Esophagus squamous epithelium (tissue), 4 donors: ENCODE measurements around the gene ZGLP1.

Experiments
- CTCF ChIP-seq, 6 experiments: fragments of 450-650 bp in 4 of 6; fragments of 200-600 bp in 2 of 6; sonication (generic) in 2 of 6; IDR thresholded peaks; one replicate each; pipeline ENCODE4 v1.5.1; 2016 to 2019; ENCODE audit warnings: antibody characterized with exemption in 6 of 6, mild to moderate bottlenecking in 4 of 6, moderate library complexity in 4 of 6
- POLR2A ChIP-seq, 4 donors: fragments of 450-650 bp; IDR thresholded peaks; one replicate each; pipeline ENCODE4 v1.6.1; 2017; ENCODE audit warnings: antibody characterized with exemption in 4 of 4, mild to moderate bottlenecking in 4 of 4, moderate library complexity in 3 of 4

GRCh38 chr19:10295305-10295846 is 14.2 kb downstream of the ZGLP1 start:
- TF ChIP-seq CTCF (IDR thresholded peaks at IDR 0.05), result peak in 1 of 6 experiments; percentile 3
- peak in 1 of 4 donors; percentile 38 for TF ChIP-seq POLR2A (IDR thresholded peaks at IDR 0.05)
